BJ (cell line): ENCODE data around the gene RCOR2. TPM values are rescaled to one million over a fixed set of nuclear protein-coding genes. Genes with fewer than 3 reads are reported as not detected.

ENCODE experiments used
- CTCF ChIA-PET: fragments of 350-600 bp; formaldehyde crosslinking; extraction: SDS; loops from one replicate; lab custom pipeline; 2021; ENCODE audit warnings: antibody characterized with exemption, inconsistent platforms; lab: Yijun Ruan, JAX
- POLR2A ChIA-PET: fragments of 300-600 bp; sonication (Branson Sonifier 250); formaldehyde crosslinking; extraction: SDS; loops from one replicate; lab custom pipeline; 2021; ENCODE audit warnings: antibody characterized with exemption; lab: Charles Lee
- DNase-seq: peaks from one replicate; pipeline ENCODE4 v3.0.0-alpha.2; 2011; ENCODE audit warnings: low read depth
- H3K27me3 ChIP-seq: 2 replicates; pipeline ENCODE4 v1.6.0; 2011; ENCODE audit warnings: low read length; ENCODE audit not compliant: control insufficient read depth, insufficient read depth
- H3K36me3 ChIP-seq: 2 replicates; pipeline ENCODE4 v1.5.1; 2011; ENCODE audit warnings: low read length; ENCODE audit not compliant: control insufficient read depth, insufficient read depth
- H3K4me3 ChIP-seq: 2 replicates; pipeline ENCODE4 v1.5.1; 2011; ENCODE audit warnings: low read depth, mild to moderate bottlenecking, control low read depth, low read length
- CTCF ChIP-seq: IDR thresholded peaks from 2 replicates; pipeline ENCODE4 v1.5.1; 2011; ENCODE audit warnings: low read depth, mild to moderate bottlenecking, control low read depth, inconsistent platforms, low read length, moderate library complexity; ENCODE audit not compliant: insufficient read depth
- polyA plus RNA-seq: library from polyadenylated mRNA; depleted of rRNA; stranded (reverse); fragments of >200 nt; gene quantifications from 2 replicates; pipeline ENCODE4 v1.2.3, GENCODE V29; 2011

Gene RCOR2
- polyA plus RNA-seq, 1 experiment = 2.5 TPM

- CTCF ChIA-PET = interaction anchor here (1.5 to 2.6 kb wide), 2 partner anchors 13 to 21 kb away, joined by 4 to 8 read pairs; no protein-coding TSS in a partner anchor
- Histone ChIP-seq H3K27me3 (no peaks in the 10 kb centered on the region), H3K36me3 (peaks cover 11% of the 10 kb centered on the region), H3K4me3 (no peak overlapping the region)
- POLR2A ChIA-PET = no interaction called here
- no peak for DNase-seq
- TF ChIP-seq CTCF = no peak
Measured at GRCh38 chr11:63893355-63893754, 23.6 kb downstream of the RCOR2 start.

GRCh38 chr11:63892228-63892627, 24.7 kb downstream of the RCOR2 start:
- CTCF ChIA-PET = interaction anchor here (1.1 to 2.6 kb wide), 5 partner anchors 12 to 55 kb away, joined by 3 to 8 read pairs (median 3); no protein-coding TSS in a partner anchor
- Histone ChIP-seq H3K27me3 (no peaks in the 10 kb centered on the region), H3K4me3 (no peak overlapping the region), H3K36me3 (peaks cover 5% of the 10 kb centered on the region)
- POLR2A ChIA-PET = interaction anchor here (0.6 kb wide), 1 partner anchor 12 kb away, joined by 3 read pairs; no protein-coding TSS in a partner anchor
- DNase-seq = no peak
- TF ChIP-seq CTCF = no peak

- Histone ChIP-seq H3K36me3 (peaks cover 5% of the 10 kb centered on the region; the same call in 1 of the 2 replicates), H3K4me3 (no peak overlapping the region), H3K27me3 (no peaks in the 10 kb centered on the region)
- no peak for TF ChIP-seq CTCF
- DNase-seq = no peak
- ChIA-PET POLR2A (no interaction called here), CTCF (interaction anchor here (1.4 to 1.9 kb wide), 2 partner anchors 10 to 12 kb away, joined by 4 to 6 read pairs; no protein-coding TSS in a partner anchor)
Measured at GRCh38 chr11:63890368-63890767, 26.6 kb downstream of the RCOR2 start.

- POLR2A ChIA-PET = no interaction called here
- TF ChIP-seq CTCF = no peak
- Histone ChIP-seq H3K27me3 (no peaks in the 10 kb centered on the region), H3K36me3 (peaks cover 2% of the 10 kb centered on the region; the same call in 1 of the 2 replicates), H3K4me3 (no peak overlapping the region)
- CTCF ChIA-PET = interaction anchor here (0.8 to 1.2 kb wide), 3 partner anchors 9 to 17 kb away, joined by 3 read pairs; no protein-coding TSS in a partner anchor
- DNase-seq = no peak
Measured at GRCh38 chr11:63889344-63889743, 27.6 kb downstream of the RCOR2 start.

GRCh38 chr11:63888170-63889086, 28.5 kb downstream of the RCOR2 start:
- Histone ChIP-seq H3K4me3 (peak overlapping the region; percentile 15), H3K36me3 (peaks cover 2% of the 10 kb centered on the region; the same call in 1 of the 2 replicates), H3K27me3 (no peaks in the 10 kb centered on the region)
- no peak for DNase-seq
- TF ChIP-seq CTCF = no peak
- CTCF ChIA-PET = interaction anchor here (0.5 to 2.0 kb wide), 5 partner anchors 13 to 26 kb away, joined by 3 to 6 read pairs (median 4); no protein-coding TSS in a partner anchor
- POLR2A ChIA-PET = no interaction called here
